KMS-11 (cell line): ENCODE measurements around the gene ATAD3A.

Experiments
- H2AFZ ChIP-seq: fragments of 200-600 bp; sonication (generic); 2 replicates; pipeline ENCODE4 v1.6.1; 2016; ENCODE audit warnings: antibody characterized with exemption, mixed run types, low read depth
- H3K27ac ChIP-seq: fragments of 200-600 bp; sonication (generic); 2 replicates; pipeline ENCODE4 v1.6.1; 2016; ENCODE audit warnings: mild to moderate bottlenecking, mixed run types
- H3K27me3 ChIP-seq: fragments of 200-600 bp; sonication (generic); 2 replicates; pipeline ENCODE4 v1.6.1; 2017; ENCODE audit warnings: mild to moderate bottlenecking, low read depth, mixed run types, moderate library complexity; ENCODE audit not compliant: insufficient read depth
- H3K36me3 ChIP-seq: fragments of 200-600 bp; sonication (generic); 2 replicates; pipeline ENCODE4 v1.6.1; 2017; ENCODE audit warnings: mild to moderate bottlenecking, mixed run types; ENCODE audit not compliant: insufficient read depth
- H3K4me1 ChIP-seq: fragments of 200-600 bp; sonication (generic); 2 replicates; pipeline ENCODE4 v1.6.1; 2016; ENCODE audit warnings: mild to moderate bottlenecking, low read depth, mixed run types; ENCODE audit not compliant: poor library complexity, severe bottlenecking
- H3K4me2 ChIP-seq: fragments of 200-600 bp; sonication (generic); 2 replicates; pipeline ENCODE4 v1.7.0; 2016; ENCODE audit warnings: mild to moderate bottlenecking, mixed run types
- H3K4me3 ChIP-seq: fragments of 200-600 bp; sonication (generic); IDR thresholded peaks from 2 replicates; pipeline ENCODE4 v1.6.1; 2017; ENCODE audit warnings: low read depth, low read length, mixed read lengths; ENCODE audit not compliant: insufficient read depth
- H3K79me2 ChIP-seq: fragments of 200-600 bp; sonication (generic); 2 replicates; pipeline ENCODE4 v1.6.1; 2016; ENCODE audit warnings: low read depth, mixed run types; ENCODE audit not compliant: insufficient read depth
- H3K9ac ChIP-seq: fragments of 200-600 bp; sonication (generic); 2 replicates; pipeline ENCODE4 v1.6.1; 2016; ENCODE audit warnings: mild to moderate bottlenecking, mixed run types
- H4K20me1 ChIP-seq: fragments of 200-600 bp; sonication (generic); 2 replicates; pipeline ENCODE4 v1.6.1; 2016; ENCODE audit warnings: mild to moderate bottlenecking, mixed run types; ENCODE audit not compliant: insufficient read depth
- CTCF ChIP-seq: fragments of 200-600 bp; sonication (generic); conservative IDR thresholded peaks from 2 replicates; pipeline ENCODE4 v1.6.1; 2017; ENCODE audit warnings: low read depth, mild to moderate bottlenecking, antibody characterized with exemption, low read length, moderate library complexity, mixed read lengths

ATAD3A gene

DNA sequence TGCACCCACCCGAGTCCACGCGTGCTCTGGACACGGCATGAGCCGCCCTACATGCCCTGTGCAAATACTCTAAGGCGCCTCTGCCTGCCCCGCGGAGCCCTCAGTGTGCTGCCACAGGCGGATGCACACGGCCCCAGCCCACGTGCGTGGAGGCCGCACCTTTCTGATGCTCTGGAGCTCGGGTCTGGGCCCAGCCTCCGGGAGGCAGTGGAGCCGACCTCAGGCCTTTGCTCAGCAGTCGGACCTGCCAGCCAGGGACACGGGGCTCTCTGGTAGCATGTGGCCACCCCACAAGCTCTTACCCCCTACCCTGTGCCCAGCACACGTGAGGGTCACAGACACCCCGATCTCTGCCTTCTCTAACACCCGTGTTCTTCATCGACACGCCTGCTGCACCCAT is 26.4 kb downstream of the ATAD3A start:
- Histone ChIP-seq H3K9ac (no peak overlapping the region), H2AFZ (no peak overlapping the region), H4K20me1 (no peaks in the 10 kb centered on the region), H3K27me3 (no peaks in the 10 kb centered on the region), H3K27ac (no peak overlapping the region), H3K4me1 (no peaks in the 10 kb centered on the region), H3K4me2 (no peak overlapping the region), H3K4me3 (no peak overlapping the region), H3K79me2 (no peaks in the 10 kb centered on the region), H3K36me3 (no peaks in the 10 kb centered on the region)
- TF ChIP-seq CTCF: no peak

DNA sequence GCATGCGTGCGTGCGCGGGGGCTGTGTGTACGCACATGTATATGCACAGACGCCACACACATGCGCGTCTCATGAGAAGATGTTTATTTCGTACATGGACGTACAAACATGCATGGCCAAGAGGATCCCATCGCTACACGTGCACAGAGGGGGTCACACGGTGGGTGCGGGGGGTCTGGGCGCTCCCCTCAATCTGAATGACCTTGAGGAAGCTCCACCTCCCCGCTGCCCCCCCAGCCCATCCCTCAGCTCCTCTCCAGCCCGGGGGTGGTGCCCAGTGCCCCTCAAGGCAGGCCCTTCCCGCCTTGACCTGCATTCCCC is 27.0 kb downstream of the ATAD3A start:
- Histone ChIP-seq H3K4me3 (no peak overlapping the region), H4K20me1 (no peaks in the 10 kb centered on the region), H3K79me2 (no peaks in the 10 kb centered on the region), H2AFZ (no peak overlapping the region), H3K36me3 (no peaks in the 10 kb centered on the region), H3K27ac (no peak overlapping the region), H3K27me3 (no peaks in the 10 kb centered on the region), H3K4me1 (no peaks in the 10 kb centered on the region), H3K9ac (no peak overlapping the region), H3K4me2 (no peak overlapping the region)
- no peak for TF ChIP-seq CTCF

DNA sequence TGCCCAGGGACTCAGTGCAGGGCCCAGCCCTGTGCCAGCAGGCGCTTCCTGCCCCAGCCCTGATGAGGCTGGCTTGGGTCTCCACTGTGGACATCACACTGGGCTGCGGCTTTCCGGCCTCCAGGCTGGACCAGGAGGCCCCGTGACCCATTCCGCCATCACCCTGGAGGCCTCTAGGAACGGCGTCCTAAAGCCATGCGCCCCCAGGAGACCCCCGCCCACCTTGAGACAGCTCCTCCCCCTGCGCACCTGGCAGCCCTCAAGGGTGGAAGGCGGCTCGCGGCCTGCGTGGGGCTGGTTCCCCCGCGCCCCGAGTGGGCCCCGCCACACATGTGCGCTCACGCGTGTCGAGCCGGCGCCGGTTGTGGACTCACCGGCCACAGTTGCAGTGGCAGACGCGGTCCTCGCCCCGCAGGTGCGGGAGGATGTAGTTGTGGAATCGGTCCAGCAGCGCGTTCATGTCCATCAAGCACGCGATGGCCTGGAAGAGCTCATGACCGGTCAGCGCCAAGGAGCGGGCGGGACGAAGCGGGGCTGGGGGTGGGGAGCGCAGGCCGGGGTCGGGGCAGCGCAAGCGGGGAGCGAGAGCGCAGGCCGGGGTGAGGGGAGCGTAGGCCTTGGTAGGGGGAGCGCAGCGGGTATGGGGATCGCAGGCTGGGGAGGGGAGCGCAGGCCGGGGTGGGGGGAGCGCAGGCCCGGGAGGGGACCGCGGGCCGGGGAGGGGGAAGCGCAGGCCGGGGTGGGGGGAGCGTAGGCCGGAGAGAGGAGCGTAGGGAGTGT is 27.5 kb downstream of the ATAD3A start:
- H3K4me3 ChIP-seq: no peak overlapping the region
- H3K9ac ChIP-seq: no peak overlapping the region
- no peaks in the 10 kb centered on the region for H4K20me1 ChIP-seq
- no peak overlapping the region for H2AFZ ChIP-seq
- H3K4me2 ChIP-seq: no peak overlapping the region
- no peak overlapping the region for H3K27ac ChIP-seq
- no peaks in the 10 kb centered on the region for H3K79me2 ChIP-seq
- no peaks in the 10 kb centered on the region for H3K27me3 ChIP-seq
- H3K36me3 ChIP-seq: no peaks in the 10 kb centered on the region
- no peaks in the 10 kb centered on the region for H3K4me1 ChIP-seq
- TF ChIP-seq CTCF: no peak

- no peak within 1 kb of the TSS for H3K27ac ChIP-seq
- H3K27me3 ChIP-seq: no peaks in the 10 kb centered on the region
- no peak within 1 kb of the TSS for H3K4me2 ChIP-seq
- no peaks in the 10 kb centered on the region for H3K36me3 ChIP-seq
- TF ChIP-seq CTCF: no peak
- no peaks in the 10 kb centered on the region for H3K79me2 ChIP-seq
- no peaks in the 10 kb centered on the region for H3K4me1 ChIP-seq
- H3K4me3 ChIP-seq: no peak within 1 kb of the TSS
- H2AFZ ChIP-seq: no peak within 1 kb of the TSS
- H4K20me1 ChIP-seq: no peaks in the 10 kb centered on the region
- H3K9ac ChIP-seq: no peak within 1 kb of the TSS
Observed at GRCh38 chr1:1540090-1540817, 28.3 kb downstream of the ATAD3A start, which contains the start of gene TMEM240. Gene TMEM240 (minus strand): TSS chr1:1540624. CDS start chr1:1540346, 278 bp downstream.
